ENCODE measurements around the gene WWOX. TPM values are rescaled to one million over a fixed set of nuclear protein-coding genes. Genes with fewer than 3 reads are reported as not detected.

Gene WWOX
- total RNA-seq, 1 experiment from 2014 or later: 15.6 TPM

- H3K14ac ChIP-seq (ENCODE audit: insufficient read depth, low read length): no peak overlapping the region
- H3K79me2 ChIP-seq (ENCODE audit: insufficient read depth, low read length): no peaks in the 10 kb centered on the region
- H4K20me1 ChIP-seq (ENCODE audit: control insufficient read depth, insufficient read depth, insufficient read length): no peaks in the 10 kb centered on the region
- no peak overlapping the region for H3K23ac ChIP-seq (ENCODE audit: insufficient read length, low read depth, low read length)
- H3K4me1 ChIP-seq (ENCODE audit: insufficient read depth, low read length): no peaks in the 10 kb centered on the region; the same call in 1 of the 2 replicates
- no peak overlapping the region for H3T11ph ChIP-seq (ENCODE audit: low read length)
- H3K56ac ChIP-seq (ENCODE audit: insufficient read length, low read depth, low read length): no peak overlapping the region
- H2BK20ac ChIP-seq (ENCODE audit: low read depth, low read length, poor library complexity, severe bottlenecking): no peak overlapping the region
- H3K4me3 Mint-ChIP-seq: no peak overlapping the region
- DNase-seq: no peak
- no peak overlapping the region for H2BK5ac ChIP-seq (ENCODE audit: insufficient read length, low read length)
- no peak overlapping the region for H2AFZ ChIP-seq (ENCODE audit: low read length)
- H3K4me1 Mint-ChIP-seq: peaks cover 30 to 32% of the 10 kb centered on the region in 2 experiments
- H3K79me1 ChIP-seq (ENCODE audit: insufficient read depth, low read depth, low read length, poor library complexity, severe bottlenecking): no peaks in the 10 kb centered on the region
- H3K4ac ChIP-seq (ENCODE audit: low read depth, low read length): no peak overlapping the region
- H3K4me2 ChIP-seq (ENCODE audit: insufficient read depth, insufficient read length, low read length): no peak overlapping the region
- no peaks in the 10 kb centered on the region for H3K23me2 ChIP-seq (ENCODE audit: insufficient read length, low read depth, low read length, poor library complexity, severe bottlenecking)
- H2BK12ac ChIP-seq (ENCODE audit: insufficient read length, low read depth, low read length): no peak overlapping the region
- peaks cover 0 to 2% of the 10 kb centered on the region in 2 experiments; a peak in 1 of 5 replicates for H3K9me3 Mint-ChIP-seq
- H2BK120ac ChIP-seq (ENCODE audit: low read depth, low read length, poor library complexity, severe bottlenecking): no peak overlapping the region
- H3K27me3 ChIP-seq (ENCODE audit: insufficient read depth, low read length): no peaks in the 10 kb centered on the region
- no peak overlapping the region for H2AK5ac ChIP-seq (ENCODE audit: insufficient read length, low read length)
- H3K27me3 Mint-ChIP-seq (ENCODE audit: low read depth): no peaks in the 10 kb centered on the region; the same call in 1 of the 2 replicates
- H4K91ac ChIP-seq (ENCODE audit: insufficient read length, low read depth, low read length): no peak overlapping the region
- H3K27ac Mint-ChIP-seq: peak overlapping the region in 1 of 3 experiments; percentile 35; a peak in 1 of 7 replicates
- no CpG with 5 or more reads among the region's 3 CpGs for WGBS (ENCODE audit: extremely low coverage, insufficient read length, low lambda C conversion rate)
- H4K8ac ChIP-seq (replicated peaks; ENCODE audit: insufficient read length, low read depth, low read length): no peak overlapping the region
- no peak overlapping the region for H2BK15ac ChIP-seq (ENCODE audit: low read depth, low read length)
- no peak overlapping the region for H3K18ac ChIP-seq (ENCODE audit: insufficient read length, low read depth, low read length)
- H3K9ac ChIP-seq (ENCODE audit: extremely low read depth, insufficient read length, low read length): no peak overlapping the region
- H3K27ac ChIP-seq (ENCODE audit: insufficient read length, low read depth, low read length): no peak overlapping the region
- H3K9me3 ChIP-seq (ENCODE audit: control insufficient read depth, low read depth, low read length): no peaks in the 10 kb centered on the region
- H3K36me3 Mint-ChIP-seq (ENCODE audit: insufficient read depth in 1 of 3, low read depth in 3 of 3): no peaks in the 10 kb centered on the region; a peak in 1 of 7 replicates
- TF ChIP-seq CTCF (conservative IDR thresholded peaks at IDR 0.05): no peak
- H4K5ac ChIP-seq (ENCODE audit: insufficient read length, low read depth, low read length): no peak overlapping the region
Observed at GRCh38 chr16:78372277-78372676, 272.8 kb downstream of the WWOX start.
